ENCODE measurements around the gene AGAP1. TPM values are rescaled to one million over a fixed set of nuclear protein-coding genes. Genes with fewer than 3 reads are reported as not detected.
"Not testable (repeated sequence)": the region's sequence is repeated elsewhere in the genome, so short reads cannot be mapped to it uniquely, and the experiment has no call there.

AGAP1 gene
- polyA plus RNA-seq, 1 donor: 31.5 TPM

DNA sequence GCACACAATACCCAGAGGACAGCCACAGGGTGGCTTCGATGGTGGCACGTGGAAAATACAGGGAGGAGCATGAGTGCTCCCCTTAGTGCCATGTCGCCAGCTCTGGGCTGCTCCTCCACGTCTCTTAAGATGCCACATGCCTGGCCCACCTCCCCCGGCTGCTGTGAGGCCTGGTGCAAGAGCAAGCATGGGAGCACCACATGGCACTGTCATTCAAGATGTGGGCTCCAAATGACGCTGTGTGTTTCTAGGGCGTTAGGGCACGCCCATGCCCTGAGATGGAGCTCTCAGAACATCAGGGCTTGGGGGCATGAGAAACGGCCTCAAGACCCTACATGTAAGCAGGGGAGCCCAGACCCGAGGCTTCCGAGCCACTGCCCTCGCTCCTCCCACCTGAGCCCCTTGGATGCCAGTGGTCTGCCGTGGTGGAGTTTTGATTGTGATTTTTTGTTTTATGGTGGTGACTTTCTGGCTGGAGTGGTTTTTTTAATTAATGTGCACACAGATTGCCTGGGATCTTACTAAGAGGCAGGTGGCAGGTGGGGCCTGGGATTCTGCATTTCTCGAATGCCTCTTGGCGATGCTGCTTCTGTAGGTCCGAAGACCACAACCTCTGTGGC, 435.0 kb downstream of the AGAP1 start:
- DNase-seq: no peak

DNA sequence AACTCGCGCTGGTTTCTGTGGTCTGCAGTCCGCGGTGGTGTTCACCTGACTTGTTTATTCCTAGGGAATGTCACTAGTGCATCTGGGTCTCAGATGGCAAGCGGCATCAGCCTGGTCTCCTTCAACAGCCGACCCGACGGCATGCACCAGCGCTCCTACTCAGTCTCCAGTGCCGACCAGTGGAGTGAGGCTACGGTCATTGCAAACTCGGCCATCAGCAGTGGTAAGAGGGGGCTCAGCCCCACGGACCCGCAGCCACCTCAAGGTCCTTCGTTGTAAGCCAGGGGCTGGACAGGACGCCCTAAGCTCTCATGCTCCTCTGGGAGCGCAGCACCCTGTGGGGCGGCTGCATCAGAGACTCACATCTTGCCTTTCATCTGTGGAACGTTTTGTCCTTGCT, 436.9 kb downstream of the AGAP1 start:
- DNase-seq: no peak

- DNase-seq: no peak
These were observed 437.8 kb downstream of the AGAP1 start for GRCh38 chr2:235931676-235932075.

- DNase-seq: no peak
These were observed 440.4 kb downstream of the AGAP1 start for GRCh38 chr2:235934059-235934773.

- no peak for DNase-seq
These were observed 441.1 kb downstream of the AGAP1 start for GRCh38 chr2:235934774-235935484.

- DNase-seq: no peak
These were observed 441.9 kb downstream of the AGAP1 start for GRCh38 chr2:235935773-235936172.

DNA sequence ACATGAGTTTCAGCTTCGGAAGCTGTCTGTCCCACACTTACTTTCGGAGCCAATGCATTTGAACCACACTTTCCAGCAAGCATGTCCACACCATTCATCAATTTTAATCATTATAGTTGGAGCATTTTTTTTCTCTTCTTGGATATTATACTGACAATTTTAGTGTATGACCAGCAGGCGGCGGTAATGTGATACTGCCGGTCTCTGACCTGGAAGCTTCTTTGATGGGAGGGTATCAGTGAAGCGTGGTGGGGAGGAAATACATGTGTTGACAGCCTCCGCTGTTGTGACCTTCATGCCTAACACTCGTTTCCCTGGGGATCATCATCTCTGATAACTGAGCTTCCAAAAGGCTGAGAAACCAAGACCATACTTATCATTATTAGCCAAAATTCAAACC, 442.6 kb downstream of the AGAP1 start:
- DNase-seq: no peak

DNA sequence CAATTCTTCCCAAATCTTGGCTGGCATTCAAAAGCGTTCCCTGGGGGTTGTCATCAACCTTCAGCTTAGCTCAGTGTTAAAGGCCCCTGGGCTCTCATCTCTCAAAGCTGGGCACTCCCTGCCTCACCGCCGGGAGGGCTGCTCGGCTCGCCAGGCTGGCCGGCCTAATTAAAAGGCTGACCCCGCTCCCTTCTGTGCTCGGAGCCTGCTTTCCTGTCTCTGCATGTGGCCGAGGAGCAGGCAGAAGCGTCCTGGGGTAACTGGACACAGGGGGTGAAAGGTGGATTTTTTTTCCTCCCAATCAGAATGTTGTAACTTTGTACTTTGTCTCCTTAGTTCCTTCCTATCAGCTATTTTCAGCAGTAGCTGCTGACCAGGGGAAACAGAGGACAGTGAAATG, 443.2 kb downstream of the AGAP1 start:
- no peak for DNase-seq

DNA sequence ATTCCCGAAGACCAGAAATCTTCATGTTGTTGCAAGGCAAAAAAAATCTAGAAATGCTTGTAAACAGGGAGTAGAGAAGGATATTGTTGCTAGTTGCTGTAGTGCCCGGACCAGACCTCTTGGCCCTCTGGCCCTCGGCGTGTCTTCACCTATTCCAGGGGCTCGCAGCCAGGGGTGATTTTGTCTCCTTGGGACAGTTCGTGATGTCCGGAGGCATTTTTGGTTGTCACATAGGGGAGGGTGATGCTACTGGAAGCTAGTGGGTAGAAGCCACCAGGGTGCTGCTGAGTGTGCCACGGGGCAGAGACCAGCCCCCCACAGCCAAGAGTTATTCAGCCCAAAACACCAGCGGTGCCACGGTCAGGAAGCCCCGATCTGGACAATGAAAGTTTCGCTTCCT, 443.7 kb downstream of the AGAP1 start:
- no peak for DNase-seq

DNA sequence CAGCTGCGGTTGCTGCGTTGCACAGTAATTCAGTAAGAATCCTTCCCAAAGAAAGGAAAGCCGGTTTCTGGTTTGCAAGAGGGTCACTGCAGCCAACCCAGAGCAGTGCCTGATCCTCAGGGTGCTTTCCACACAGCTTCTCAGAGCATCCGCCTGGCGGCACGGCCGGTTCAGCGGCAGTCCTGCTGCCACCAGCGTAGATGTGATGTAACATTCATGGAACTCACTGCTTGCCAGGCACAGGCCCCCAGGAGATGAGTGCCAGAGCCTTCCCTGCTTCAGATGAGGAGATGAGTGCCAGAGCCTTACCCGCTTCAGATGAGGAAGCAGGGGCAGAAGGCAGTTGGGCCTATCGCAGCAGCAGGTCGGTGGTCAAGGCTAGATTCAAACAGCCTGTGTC, 444.1 kb downstream of the AGAP1 start:
- DNase-seq: no peak

- no peak for DNase-seq
These were observed 444.8 kb downstream of the AGAP1 start for GRCh38 chr2:235938611-235939010.

DNA sequence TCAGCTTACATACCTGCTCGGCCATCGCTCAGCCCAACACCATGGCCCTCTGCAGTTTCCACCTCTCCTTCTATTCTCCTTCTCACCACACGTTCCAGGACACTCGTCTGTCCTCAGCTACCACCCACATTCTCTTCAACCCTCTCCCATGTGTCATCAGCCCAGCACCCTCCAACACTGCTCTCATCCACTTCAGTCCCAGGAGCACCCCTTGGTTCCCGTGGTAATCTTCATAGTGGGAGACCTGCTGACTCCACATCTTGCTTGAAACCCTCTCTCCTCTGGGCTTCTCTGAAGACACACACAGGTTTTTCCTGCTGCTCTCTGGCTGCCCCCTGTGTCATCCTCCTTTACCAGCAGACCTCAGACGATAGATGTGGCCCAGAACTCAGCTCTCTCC, 445.6 kb downstream of the AGAP1 start:
- DNase-seq: no peak

DNA sequence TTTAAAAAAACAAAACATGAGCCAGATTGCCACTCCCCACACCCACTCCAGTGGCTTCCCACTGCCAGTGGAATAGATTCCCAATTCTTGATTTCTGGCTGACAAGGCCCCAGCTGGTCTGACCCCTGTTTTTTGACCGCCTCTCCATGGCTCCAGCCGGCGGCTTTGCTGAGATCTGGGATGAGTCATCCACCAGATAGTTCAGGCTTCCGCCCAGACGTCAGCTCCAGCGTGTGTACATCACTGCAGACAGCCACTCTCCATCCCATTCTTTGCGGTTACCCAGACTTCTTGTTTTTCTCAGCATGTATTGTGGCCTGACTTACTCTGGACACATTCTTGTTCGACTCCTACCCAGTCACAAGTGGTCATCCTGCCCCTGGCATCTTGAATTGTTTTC, 446.5 kb downstream of the AGAP1 start:
- DNase-seq: no peak

DNA sequence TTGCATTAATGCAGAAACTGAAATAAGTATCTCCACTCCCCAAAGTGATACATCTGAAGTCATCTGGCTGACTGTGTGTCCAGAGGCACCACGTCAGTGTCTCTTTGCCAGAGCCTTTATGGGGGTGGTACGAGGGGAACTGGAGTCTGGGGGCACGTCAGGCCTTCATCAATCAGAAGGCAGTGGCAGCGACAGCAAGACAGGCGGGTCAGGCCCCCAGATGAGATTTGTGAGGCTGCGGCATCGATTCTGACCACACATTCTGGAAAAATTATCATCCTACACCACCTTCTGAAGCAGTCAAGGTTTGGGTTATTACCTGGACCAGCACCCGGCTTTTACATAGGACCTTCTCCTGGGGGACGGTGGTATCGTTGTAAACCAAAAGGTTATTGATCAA, 450.7 kb downstream of the AGAP1 start:
- no peak for DNase-seq

- no peak for DNase-seq
These were observed 451.8 kb downstream of the AGAP1 start for GRCh38 chr2:235945608-235946140.

GRCh38 chr2:235946590-235946989, 452.7 kb downstream of the AGAP1 start:
- DNase-seq: no peak

GRCh38 chr2:235947055-235947454, 453.2 kb downstream of the AGAP1 start:
- not testable (repeated sequence) for DNase-seq

- DNase-seq: no peak
These were observed 456.0 kb downstream of the AGAP1 start for GRCh38 chr2:235949567-235950472.

DNA sequence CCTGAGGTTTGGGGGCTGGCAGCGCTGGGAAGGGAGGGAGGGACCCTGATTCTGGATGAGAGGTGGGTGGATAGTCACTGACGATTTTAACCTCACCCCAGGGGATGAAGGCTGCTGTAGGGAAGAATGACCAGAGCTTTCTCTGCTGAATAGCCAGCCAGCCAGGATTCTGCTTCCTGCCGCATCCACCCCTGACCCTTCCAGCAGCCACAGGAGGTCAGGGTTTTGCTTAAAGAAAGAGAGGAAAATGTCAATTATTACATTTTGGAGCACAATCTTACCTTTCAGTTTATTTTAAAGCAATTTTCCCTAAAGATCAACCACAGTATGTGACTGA, 456.6 kb downstream of the AGAP1 start:
- no peak for DNase-seq

DNA sequence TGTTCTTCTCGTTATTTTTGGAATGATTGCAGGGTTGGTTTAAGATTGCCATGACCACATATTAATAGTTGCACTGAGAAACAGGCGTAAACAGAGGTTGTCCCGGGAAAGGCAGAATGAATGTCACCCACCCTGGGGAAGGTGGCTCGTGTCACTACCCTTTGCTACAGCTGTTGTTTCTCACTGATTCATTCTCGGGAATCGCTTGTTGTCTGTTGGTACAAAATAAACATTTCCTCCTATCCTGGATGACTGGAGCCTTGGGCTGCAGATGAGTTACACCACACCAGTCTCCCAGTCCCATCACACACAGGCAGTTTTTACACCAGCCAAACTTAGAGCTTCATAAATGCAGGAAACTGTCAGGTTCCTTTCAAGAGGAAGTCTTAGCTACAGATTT, 457.6 kb downstream of the AGAP1 start:
- no peak for DNase-seq

DNA sequence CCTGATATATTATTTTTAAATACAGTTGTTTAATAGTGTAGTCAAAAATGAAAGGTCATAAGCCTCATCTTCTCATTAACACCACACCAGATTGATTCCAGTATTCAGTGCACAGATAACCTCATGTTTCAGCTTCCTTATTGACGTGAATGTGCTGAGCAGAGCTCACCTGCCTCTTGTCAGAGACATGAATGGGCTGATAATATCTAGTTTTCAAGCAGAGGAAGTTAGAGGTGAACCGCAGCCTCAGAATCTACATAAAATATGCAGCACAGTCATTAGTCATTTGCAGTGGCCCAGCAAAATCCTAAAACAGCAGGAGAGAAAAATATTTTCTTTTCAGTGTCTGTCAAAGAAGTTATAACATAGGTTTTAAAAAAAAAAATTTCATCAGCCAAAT, 458.1 kb downstream of the AGAP1 start:
- no peak for DNase-seq

- DNase-seq: no peak
These were observed 458.9 kb downstream of the AGAP1 start for GRCh38 chr2:235952714-235953113.

DNA sequence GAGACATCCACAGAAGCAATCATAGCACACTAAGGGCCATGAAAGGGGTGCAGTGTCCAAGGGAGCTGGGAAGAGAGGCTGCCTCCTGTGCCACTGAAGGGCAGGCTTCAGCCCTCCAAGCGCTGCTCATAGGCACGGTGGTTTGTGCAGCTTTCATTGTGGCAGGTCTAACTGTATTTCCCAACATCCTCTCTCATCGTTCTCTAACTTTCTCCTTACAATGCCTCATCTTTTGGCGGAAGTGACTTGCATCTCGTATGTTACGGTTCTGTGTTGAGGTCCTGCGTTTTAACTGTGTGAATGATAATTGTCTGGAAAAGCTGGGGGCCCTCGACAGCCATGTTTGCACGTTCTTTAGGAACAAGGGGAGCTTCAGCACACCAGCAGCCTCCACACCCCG, 460.4 kb downstream of the AGAP1 start:
- DNase-seq: no peak
